ENCODE results near the gene HDAC5. TPM values are rescaled to one million over a fixed set of nuclear protein-coding genes. Genes with fewer than 3 reads are reported as not detected.

HDAC5 gene
- polyA plus RNA-seq, 3 donors = 16.1 to 93.6 (median 24.7) TPM

DNA sequence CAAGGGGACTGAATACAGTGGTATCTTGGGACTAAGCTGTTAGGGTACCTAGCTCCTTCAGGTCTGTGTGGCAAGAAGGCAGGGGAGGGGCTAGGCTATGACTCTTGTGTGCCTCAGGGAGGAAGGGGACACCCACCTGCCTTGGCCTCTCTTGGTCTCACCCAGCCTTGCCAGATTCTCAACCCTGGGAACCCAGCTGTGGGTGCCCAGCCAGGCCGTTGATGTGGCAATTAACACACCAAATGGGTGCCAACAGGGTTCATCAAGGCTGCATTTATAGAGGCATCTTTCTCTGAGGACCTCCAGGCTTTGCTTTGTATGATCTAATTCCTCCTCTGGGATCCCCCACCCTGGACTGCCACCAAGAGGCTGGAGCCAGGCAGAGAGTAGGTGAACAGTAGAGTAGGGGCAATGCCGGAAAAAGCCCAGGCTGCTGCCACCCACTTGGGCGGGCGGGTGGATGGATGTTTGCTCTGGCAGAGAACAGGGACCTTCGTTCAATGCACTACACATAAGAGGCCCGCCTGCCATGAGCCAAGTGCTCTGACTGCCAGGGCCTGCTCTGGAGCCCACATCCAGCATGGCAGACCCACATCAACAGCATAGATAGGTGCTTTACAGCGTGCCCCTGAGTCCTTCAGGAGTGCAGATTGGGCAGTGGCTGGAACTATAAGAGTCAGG lies 43.9 kb upstream of the HDAC5 start:
- intact Hi-C loops (cut with micrococcal nuclease) = loop anchor here in 1 of 2 donors (5.0 kb wide), 1 partner anchor 225 kb away; the partner anchor contains the start of gene PPY
- peaks cover 0 to 2% (median 0%) of the 10 kb centered on the region in 7 donors for H3K9me3 Mint-ChIP-seq
- Histone ChIP-seq H3K9ac (ENCODE audit: insufficient read depth, low read length, poor library complexity, severe bottlenecking) (no peak overlapping the region), H3K79me2 (ENCODE audit: insufficient read depth, low read length) (no peaks in the 10 kb centered on the region), H3K4me1 (ENCODE audit: control insufficient read depth in 1 of 2, insufficient read depth in 2 of 2, low read length in 2 of 2) (peaks cover 0 to 2% of the 10 kb centered on the region in 2 donors), H2AFZ (ENCODE audit: insufficient read depth, low read depth, low read length, poor library complexity, severe bottlenecking) (no peak overlapping the region), H3K9me3 (replicated peaks in 1 of 2; ENCODE audit: control insufficient read depth in 1 of 2, insufficient read depth in 1 of 2, low read length in 2 of 2) (no peaks in the 10 kb centered on the region), H3K4me2 (replicated peaks; ENCODE audit: extremely low read depth, low read length, poor library complexity, severe bottlenecking) (no peak overlapping the region), H3K27ac (ENCODE audit: low read depth in 1 of 2, low read length in 2 of 2) (no peak overlapping the region), H3K4me3 (replicated peaks in 1 of 3; ENCODE audit: low read depth in 2 of 3, low read length in 3 of 3) (no peak overlapping the region), H3K27me3 (ENCODE audit: control insufficient read depth in 2 of 2, insufficient read depth in 2 of 2, low read length in 2 of 2) (peaks cover 0 to 6% of the 10 kb centered on the region in 2 donors), H3K36me3 (replicated peaks in 1 of 2; ENCODE audit: control insufficient read depth in 1 of 2, insufficient read depth in 2 of 2, low read length in 2 of 2) (no peaks in the 10 kb centered on the region), H4K20me1 (ENCODE audit: insufficient read depth, low read length) (no peaks in the 10 kb centered on the region)
- TF ChIP-seq, protein P1, sequence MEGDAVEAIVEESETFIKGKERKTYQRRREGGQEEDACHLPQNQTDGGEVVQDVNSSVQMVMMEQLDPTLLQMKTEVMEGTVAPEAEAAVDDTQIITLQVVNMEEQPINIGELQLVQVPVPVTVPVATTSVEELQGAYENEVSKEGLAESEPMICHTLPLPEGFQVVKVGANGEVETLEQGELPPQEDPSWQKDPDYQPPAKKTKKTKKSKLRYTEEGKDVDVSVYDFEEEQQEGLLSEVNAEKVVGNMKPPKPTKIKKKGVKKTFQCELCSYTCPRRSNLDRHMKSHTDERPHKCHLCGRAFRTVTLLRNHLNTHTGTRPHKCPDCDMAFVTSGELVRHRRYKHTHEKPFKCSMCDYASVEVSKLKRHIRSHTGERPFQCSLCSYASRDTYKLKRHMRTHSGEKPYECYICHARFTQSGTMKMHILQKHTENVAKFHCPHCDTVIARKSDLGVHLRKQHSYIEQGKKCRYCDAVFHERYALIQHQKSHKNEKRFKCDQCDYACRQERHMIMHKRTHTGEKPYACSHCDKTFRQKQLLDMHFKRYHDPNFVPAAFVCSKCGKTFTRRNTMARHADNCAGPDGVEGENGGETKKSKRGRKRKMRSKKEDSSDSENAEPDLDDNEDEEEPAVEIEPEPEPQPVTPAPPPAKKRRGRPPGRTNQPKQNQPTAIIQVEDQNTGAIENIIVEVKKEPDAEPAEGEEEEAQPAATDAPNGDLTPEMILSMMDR (IDR thresholded peaks at IDR 0.05) = no peak
- peaks cover 3 to 5% (median 4%) of the 10 kb centered on the region in 3 donors for H3K27me3 Mint-ChIP-seq (ENCODE audit: low read depth in 3 of 3)
- H3K4me3 Mint-ChIP-seq = no peak overlapping the region
- peaks cover 3% of the 10 kb centered on the region for H3K4me1 Mint-ChIP-seq
- H3K27ac Mint-ChIP-seq = no peak overlapping the region
- WGBS (ENCODE audit: insufficient coverage) = 82% methylated on average over 2 of the region's 7 CpGs
- peaks cover 1 to 3% of the 10 kb centered on the region in 2 donors for H3K36me3 Mint-ChIP-seq
- no peak for DNase-seq

DNA sequence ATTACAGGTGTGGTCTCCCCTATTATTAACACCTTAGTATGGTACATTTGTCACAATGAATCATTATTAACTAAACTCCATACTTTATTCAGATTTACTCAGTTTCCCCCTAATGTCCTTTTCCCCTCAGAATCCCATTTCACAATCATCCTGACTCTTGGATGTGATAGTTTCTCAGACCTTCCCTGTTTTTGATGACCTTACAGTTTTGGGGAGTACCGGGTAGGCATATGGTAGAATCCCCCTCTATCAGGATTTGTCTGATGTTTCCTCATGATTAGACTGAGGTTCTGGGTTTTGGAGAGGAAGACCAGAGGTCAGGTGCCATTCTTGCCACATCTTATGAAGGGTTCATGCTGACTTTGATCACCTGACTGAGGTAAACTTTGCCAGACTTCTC lies 41.0 kb upstream of the HDAC5 start:
- intact Hi-C loops (cut with micrococcal nuclease) = no loop called here

More for the DNA sequence above, 41.0 kb upstream of the HDAC5 start:
- peaks cover 2 to 5% (median 4%) of the 10 kb centered on the region in 3 donors for H3K27me3 Mint-ChIP-seq (ENCODE audit: low read depth in 3 of 3)
- peak overlapping the region in 1 of 7 donors; percentile 21 for H3K27ac Mint-ChIP-seq
- H3K36me3 Mint-ChIP-seq = peaks cover 7 to 14% of the 10 kb centered on the region in 2 donors
- Histone ChIP-seq H3K27ac (ENCODE audit: low read depth in 1 of 2, low read length in 2 of 2) (no peak overlapping the region), H3K79me2 (ENCODE audit: insufficient read depth, low read length) (no peaks in the 10 kb centered on the region), H3K9ac (ENCODE audit: insufficient read depth, low read length, poor library complexity, severe bottlenecking) (no peak overlapping the region), H3K36me3 (replicated peaks in 1 of 2; ENCODE audit: control insufficient read depth in 1 of 2, insufficient read depth in 2 of 2, low read length in 2 of 2) (peaks cover 1 to 6% of the 10 kb centered on the region in 2 donors), H4K20me1 (ENCODE audit: insufficient read depth, low read length) (no peaks in the 10 kb centered on the region), H3K9me3 (replicated peaks in 1 of 2; ENCODE audit: control insufficient read depth in 1 of 2, insufficient read depth in 1 of 2, low read length in 2 of 2) (no peaks in the 10 kb centered on the region), H3K27me3 (ENCODE audit: control insufficient read depth in 2 of 2, insufficient read depth in 2 of 2, low read length in 2 of 2) (no peaks in the 10 kb centered on the region), H3K4me1 (ENCODE audit: control insufficient read depth in 1 of 2, insufficient read depth in 2 of 2, low read length in 2 of 2) (peaks cover 0 to 2% of the 10 kb centered on the region in 2 donors), H3K4me2 (replicated peaks; ENCODE audit: extremely low read depth, low read length, poor library complexity, severe bottlenecking) (no peak overlapping the region), H2AFZ (ENCODE audit: insufficient read depth, low read depth, low read length, poor library complexity, severe bottlenecking) (no peak overlapping the region), H3K4me3 (replicated peaks in 1 of 3; ENCODE audit: low read depth in 2 of 3, low read length in 3 of 3) (no peak overlapping the region)
- peaks cover 0 to 2% (median 0%) of the 10 kb centered on the region in 7 donors for H3K9me3 Mint-ChIP-seq
- H3K4me3 Mint-ChIP-seq = no peak overlapping the region
- H3K4me1 Mint-ChIP-seq = peaks cover 3% of the 10 kb centered on the region
- WGBS (ENCODE audit: insufficient coverage) = no CpG with 5 or more reads among the region's 1 CpG
- TF ChIP-seq, protein P1 (IDR thresholded peaks at IDR 0.05) = no peak
- no peak for DNase-seq

Measured in CD14-positive monocyte (primary cell).